Stimulated activated CD8-positive, alpha-beta memory T cell treated with anti-CD3 and anti-CD28 coated beads, Interleukin-15, amount 100 ng/mL, for 48 hours (primary cell): Measurements from ENCODE around the gene SYTL3.

ENCODE experiments used
- DNase-seq, 2 donors: peaks; one replicate each; pipeline ENCODE4 v3.0.0-alpha.2; 2020; ENCODE audit warnings: low read depth in 2 of 2

Gene SYTL3

DNA sequence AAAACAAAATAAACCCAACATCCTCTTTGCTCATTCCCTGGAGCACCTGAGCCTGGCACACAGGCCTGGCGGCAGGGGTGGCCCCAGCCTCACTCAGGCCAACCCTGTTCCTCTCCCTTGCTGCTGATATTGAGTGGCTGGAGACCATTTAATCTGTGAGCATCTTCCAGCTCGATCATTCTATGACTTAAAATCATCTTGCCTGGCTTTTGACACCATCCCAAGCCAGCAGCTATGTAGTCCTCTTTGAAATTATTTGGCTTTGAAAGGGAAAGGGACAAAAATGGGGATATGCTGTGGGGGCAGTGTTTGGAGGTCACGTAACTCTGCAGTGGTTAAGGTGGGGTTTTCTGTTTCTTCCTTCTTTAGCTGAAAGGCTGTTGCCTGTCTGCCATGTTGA lies 146.5 kb downstream of the SYTL3 start:
- no peak for DNase-seq

GRCh38 chr6:158797331-158798310 lies 147.8 kb downstream of the SYTL3 start:
- DNase-seq = no peak

- no peak for DNase-seq
Measured at GRCh38 chr6:158798311-158798710, 148.5 kb downstream of the SYTL3 start.

DNA sequence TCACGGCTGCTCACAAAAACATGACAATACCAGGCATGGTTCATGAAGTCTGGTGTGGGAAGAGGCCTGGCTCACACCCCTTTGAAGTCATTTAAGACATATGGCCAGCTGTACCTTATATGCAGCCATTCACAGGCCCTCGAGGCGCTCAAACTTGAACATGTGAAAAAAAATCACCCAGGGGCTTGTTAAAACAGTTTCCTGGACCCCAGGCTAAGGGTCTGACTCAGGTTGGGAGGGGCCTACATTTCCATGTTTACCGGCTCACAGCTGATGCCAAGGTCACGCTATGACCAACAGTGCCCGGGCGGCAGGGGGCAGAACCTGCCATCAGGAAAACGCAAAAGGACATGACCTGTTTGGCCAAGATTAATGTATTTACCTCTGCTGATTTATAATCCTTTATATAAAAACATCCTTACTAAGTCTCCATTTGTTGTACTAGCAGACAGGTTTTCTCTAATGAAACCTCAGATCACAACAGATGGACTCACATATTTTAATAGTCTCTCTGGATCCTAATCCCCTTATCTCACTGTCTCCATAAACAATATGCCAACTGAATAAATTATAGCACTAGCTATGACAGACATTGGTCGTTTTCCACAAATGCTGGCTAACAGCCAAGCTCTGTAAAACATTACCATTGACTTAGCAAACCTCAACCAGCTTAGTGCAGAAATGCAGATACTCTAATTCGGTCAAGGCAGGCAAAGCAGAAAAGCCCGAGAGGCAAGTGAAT lies 149.4 kb downstream of the SYTL3 start:
- DNase-seq = no peak

GRCh38 chr6:158801655-158802294 lies 151.9 kb downstream of the SYTL3 start:
- no peak for DNase-seq

- DNase-seq = no peak
Measured at GRCh38 chr6:158803733-158804143, 153.9 kb downstream of the SYTL3 start.

DNA sequence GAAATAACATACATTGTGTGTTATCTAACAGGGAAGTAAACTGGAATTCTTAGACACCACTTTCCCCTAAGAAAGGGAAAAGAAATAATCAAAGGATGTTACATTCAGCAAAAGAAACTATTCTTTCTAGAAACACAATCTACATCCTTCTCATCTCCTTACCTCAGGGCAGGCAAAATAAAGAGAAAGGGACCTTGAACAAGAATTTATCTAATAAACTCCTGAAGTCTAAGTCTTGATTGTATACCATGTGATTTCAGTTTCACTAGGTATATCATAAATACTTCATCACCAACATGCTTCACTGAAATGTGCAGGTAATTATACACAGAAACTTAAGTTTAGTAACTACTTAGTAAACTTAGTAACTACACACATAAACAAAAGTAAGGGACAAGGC lies 154.4 kb downstream of the SYTL3 start:
- no peak for DNase-seq

GRCh38 chr6:158805698-158806377 lies 156.0 kb downstream of the SYTL3 start:
- no peak for DNase-seq

DNA sequence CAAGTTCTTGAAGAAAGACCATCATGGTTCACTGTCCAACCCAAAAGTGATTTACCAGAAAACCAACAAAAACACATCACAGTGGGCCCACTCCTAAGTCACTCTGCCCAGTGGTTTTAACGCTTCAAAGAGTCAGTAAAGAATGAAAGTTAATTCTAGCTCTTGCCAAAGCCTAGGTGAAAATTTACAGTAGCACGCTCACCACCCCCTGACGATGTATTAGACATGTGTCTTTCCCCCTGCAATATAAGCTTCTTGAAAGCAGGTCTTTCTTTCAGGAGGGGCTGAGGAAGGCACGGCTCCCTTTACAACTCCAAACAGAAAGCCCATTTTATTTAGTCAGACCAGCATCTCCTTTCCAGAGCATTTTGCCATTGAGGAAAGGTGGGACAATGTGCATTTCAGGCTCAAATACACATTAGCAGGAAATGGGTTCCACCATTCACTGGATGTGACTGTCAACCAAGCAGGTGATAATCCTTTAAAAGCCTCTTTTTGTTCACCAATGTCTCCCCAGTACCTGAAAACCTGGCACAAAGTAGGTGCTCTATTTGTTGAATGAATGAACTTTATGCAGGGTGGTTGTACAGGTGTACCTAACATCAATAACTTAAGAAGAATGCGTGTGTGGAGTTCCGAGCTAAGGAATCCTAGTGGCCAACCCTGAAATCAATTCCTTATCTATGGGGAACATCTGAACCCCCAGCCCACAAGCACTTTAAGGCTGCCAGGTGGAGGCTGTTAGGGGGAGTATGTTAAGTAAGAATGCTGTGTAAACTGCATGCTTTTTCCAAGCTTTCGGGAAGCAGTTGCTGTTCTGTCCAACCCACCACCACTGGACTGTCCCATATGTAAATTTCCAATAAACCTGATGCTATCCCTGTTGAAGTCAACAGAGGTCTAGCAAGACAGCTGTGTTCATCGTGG lies 157.9 kb downstream of the SYTL3 start:
- no peak for DNase-seq

GRCh38 chr6:158808442-158808833 lies 158.6 kb downstream of the SYTL3 start:
- DNase-seq = no peak

- no peak for DNase-seq
Measured at GRCh38 chr6:158808941-158809678, 159.3 kb downstream of the SYTL3 start.

- no peak for DNase-seq
Measured at GRCh38 chr6:158810155-158811095, 160.6 kb downstream of the SYTL3 start.

DNA sequence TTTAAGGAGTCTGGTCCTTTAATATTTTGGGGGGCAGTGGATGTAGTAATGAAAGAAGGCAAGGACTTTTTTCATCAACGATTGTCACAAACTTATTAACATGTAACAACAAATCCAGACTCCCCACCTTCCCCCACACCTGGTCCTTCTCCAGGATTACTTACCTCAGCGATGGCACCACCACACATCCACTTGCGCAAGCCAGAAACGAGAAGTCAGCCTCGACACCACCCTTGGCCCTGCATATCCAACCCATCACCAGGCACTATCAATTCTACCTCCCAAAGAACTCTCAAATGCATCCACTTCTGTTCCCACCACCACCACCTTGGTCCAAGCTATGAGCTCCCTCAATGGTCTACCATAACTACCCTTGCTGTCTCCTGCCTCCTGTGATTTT lies 162.8 kb downstream of the SYTL3 start:
- DNase-seq = no peak

DNA sequence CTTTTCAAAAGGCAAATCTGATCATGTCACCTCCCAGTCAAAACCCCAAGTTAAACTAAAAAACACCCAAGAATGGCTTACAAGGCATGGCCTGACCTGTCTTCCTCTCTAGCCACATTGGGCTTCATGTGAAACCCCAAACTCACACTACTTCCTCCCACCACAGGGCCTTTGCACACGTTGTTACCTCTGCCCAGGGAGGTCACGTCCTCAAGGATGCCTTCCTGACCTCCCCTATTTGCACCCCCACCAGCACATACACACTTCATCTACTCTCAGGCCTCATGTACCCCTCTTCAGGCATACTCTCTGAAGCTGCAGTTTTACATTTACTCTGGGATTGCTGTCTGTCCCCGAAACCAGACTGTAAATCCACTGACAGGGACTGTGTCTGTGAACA lies 163.2 kb downstream of the SYTL3 start:
- no peak for DNase-seq
